ENCODE results near the gene RGS6.

- TF ChIP-seq CTCF (conservative IDR thresholded peaks at IDR 0.05; ENCODE audit: low read depth, low read length) = no peak
- no peak for TF ChIP-seq RAD21 (IDR thresholded peaks at IDR 0.05; ENCODE audit: low read length)
- no peak for TF ChIP-seq CEBPB (IDR thresholded peaks at IDR 0.05; ENCODE audit: low read depth, low read length)
- TF ChIP-seq CHD1 (IDR thresholded peaks at IDR 0.05; ENCODE audit: low read depth, low read length) = no peak
Observed at GRCh38 chr14:72061718-72062117, 129.5 kb downstream of the RGS6 start.
